Large intestine (tissue), 3 donors: Measurements from ENCODE around the gene AQP7. TPM values are rescaled to one million over a fixed set of nuclear protein-coding genes. Genes with fewer than 3 reads are reported as not detected.

Experiments used
- DNase-seq, 2 donors: peaks; one replicate each; pipeline versions ENCODE4 v3.0.0 to v3.0.0-alpha.2; 2013
- H3K27ac ChIP-seq: one replicate; pipeline ENCODE4 v1.5.1; 2013; ENCODE audit warnings: low read length
- H3K27me3 ChIP-seq: 2 replicates; pipeline ENCODE4 v1.6.1; 2013; ENCODE audit warnings: low read length; ENCODE audit not compliant: control insufficient read depth, insufficient read depth
- H3K36me3 ChIP-seq: 2 replicates; pipeline ENCODE4 v1.6.1; 2013; ENCODE audit warnings: low read length; ENCODE audit not compliant: control insufficient read depth, insufficient read depth
- H3K4me1 ChIP-seq: one replicate; pipeline ENCODE4 v1.6.1; 2013; ENCODE audit warnings: low read length; ENCODE audit not compliant: control insufficient read depth, insufficient read depth
- H3K4me3 ChIP-seq: one replicate; pipeline ENCODE4 v1.5.1; 2013; ENCODE audit warnings: low read length
- H3K9me3 ChIP-seq: one replicate; pipeline ENCODE4 v1.6.1; 2013; ENCODE audit warnings: mild to moderate bottlenecking, low read depth, low read length, moderate library complexity; ENCODE audit not compliant: control insufficient read depth
- WGBS: methylation state at CpG from one replicate; pipeline ENCODE4 v1.1.5; 2013; ENCODE audit warnings: low lambda C conversion rate; ENCODE audit not compliant: insufficient coverage; 5-methylcytosine and 5-hydroxymethylcytosine counted together
- polyA plus RNA-seq: library from polyadenylated mRNA; unstranded; fragments of 120-200 nt; gene quantifications from one replicate; pipeline ENCODE4 v1.2.1, GENCODE V29; 2013

Gene AQP7
- polyA plus RNA-seq, 1 donor = 40.9 TPM

DNA sequence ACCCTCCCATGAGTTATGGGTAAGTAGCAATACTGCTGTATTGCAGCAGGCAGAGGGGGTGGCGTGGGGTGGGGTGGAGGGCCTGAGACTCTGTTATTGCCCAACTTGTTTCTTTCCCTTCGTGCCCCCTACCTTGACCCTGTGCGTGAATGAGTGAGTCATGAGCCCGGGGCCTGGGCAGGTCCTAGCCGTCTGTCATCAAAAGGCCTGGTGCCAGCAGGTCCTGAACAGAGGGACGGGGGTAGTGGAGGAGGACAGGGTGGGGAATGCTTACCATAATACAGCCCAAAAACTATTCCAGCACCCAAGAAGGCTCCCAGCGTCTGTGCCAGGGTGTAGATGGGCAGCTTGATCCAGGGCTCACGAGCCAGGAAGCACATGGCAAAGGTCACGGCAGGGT lies 40.7 kb upstream of the AQP7 start:
- no CpG with 5 or more reads among the region's 9 CpGs for WGBS
- Histone ChIP-seq H3K4me3 (no peak overlapping the region), H3K9me3 (no peaks in the 10 kb centered on the region), H3K27ac (peak overlapping the region; percentile 95), H3K36me3 (peaks cover 28% of the 10 kb centered on the region), H3K4me1 (peaks cover 64% of the 10 kb centered on the region), H3K27me3 (no peaks in the 10 kb centered on the region)
- DNase-seq = peak; percentile 60 to 63

DNA sequence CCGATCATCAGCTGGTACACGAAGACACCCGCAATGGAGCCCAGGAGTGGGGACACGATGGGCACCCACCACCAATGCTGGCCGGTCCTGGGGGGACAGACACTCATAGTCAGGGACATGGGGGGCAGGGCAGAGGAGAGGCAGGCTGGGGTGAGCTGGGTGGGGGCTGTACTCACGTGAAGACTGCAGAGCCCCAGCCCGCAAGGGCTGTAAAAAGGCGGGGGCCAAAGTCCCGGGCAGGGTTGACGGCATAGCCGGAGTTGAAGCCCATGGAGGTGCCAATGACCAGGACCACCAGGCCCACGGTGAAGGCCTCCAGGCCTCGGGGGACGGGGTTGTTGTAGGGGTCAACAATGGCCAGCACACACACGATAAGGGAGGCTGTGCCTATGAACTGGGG lies 39.8 kb upstream of the AQP7 start:
- peak in 1 of 2 donors; percentile 14 for DNase-seq
- Histone ChIP-seq H3K9me3 (no peaks in the 10 kb centered on the region), H3K27ac (peak overlapping the region; percentile 95), H3K27me3 (no peaks in the 10 kb centered on the region), H3K36me3 (peaks cover 28% of the 10 kb centered on the region), H3K4me1 (peaks cover 61% of the 10 kb centered on the region), H3K4me3 (no peak overlapping the region)
- no CpG with 5 or more reads among the region's 15 CpGs for WGBS

DNA sequence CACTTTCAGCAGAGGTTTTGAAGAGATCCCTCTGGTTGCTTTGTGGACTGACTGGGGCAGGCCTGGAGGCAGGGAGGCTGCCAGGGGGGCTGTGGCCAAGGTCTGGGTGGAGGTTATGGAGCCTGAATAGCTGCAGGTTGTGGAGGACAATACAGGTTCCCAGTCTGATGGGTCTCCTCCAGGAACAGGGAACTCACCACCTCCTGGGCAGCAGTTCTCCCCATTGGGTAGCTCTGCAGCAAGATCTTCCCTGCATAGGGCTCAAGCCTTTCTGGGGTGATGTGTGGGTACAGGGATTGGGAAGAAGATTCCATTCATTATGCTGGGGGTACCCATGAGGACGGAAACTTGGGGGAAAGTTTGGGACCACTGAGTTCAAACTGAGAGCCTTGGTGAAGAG lies 38.2 kb upstream of the AQP7 start:
- whole genome bisulfite sequencing = no CpG with 5 or more reads among the region's 1 CpG
- Histone ChIP-seq H3K27me3 (no peaks in the 10 kb centered on the region), H3K9me3 (no peaks in the 10 kb centered on the region), H3K27ac (no peak overlapping the region), H3K4me3 (no peak overlapping the region), H3K36me3 (peaks cover 28% of the 10 kb centered on the region), H3K4me1 (peaks cover 60% of the 10 kb centered on the region)
- no peak for DNase-seq

DNA sequence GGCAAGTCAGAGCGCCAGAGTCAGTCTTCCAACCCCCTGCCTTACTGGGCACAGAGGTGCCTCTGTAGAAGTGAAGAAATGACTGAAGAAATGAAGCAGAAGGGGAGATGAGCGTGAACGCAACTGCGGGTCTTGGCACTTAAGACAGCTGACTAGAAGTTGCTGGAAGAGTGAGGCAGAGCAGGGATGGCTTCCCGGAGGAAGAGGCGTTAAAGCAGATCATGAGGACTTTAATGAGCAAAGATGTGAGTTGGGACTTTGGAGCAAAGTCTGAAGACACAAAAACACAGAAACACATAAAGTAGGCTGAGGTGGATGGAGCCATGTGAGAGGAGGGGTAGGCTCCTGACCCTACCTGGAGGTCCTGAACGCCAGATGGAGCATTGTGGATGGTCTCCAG lies 37.8 kb upstream of the AQP7 start:
- Histone ChIP-seq H3K27me3 (no peaks in the 10 kb centered on the region), H3K36me3 (peaks cover 28% of the 10 kb centered on the region), H3K4me1 (peaks cover 62% of the 10 kb centered on the region), H3K27ac (no peak overlapping the region), H3K9me3 (no peaks in the 10 kb centered on the region), H3K4me3 (no peak overlapping the region)
- no peak for DNase-seq
- no CpG with 5 or more reads among the region's 7 CpGs for WGBS

DNA sequence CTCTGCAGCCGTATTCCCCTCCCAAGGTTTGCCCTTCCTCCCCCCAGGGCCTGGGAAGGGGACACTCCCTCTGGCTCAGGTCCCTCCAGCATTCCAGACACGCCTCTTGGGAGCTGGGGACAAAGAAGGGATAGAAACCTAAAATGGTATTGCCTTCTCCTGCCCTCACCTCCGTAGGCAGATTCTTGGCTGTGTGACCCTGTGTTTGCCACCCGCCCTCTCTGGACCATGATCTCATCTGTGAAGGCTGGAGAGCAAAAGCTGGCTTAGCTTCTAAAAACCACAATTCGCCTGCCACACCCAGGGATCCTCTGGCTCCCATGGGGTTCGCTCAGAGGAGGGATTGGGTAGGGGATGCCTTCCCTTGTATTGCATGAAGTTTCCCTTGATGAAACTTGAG lies 37.4 kb upstream of the AQP7 start:
- peaks cover 28% of the 10 kb centered on the region for H3K36me3 ChIP-seq
- H3K27me3 ChIP-seq = no peaks in the 10 kb centered on the region
- H3K4me3 ChIP-seq = no peak overlapping the region
- H3K4me1 ChIP-seq = peaks cover 64% of the 10 kb centered on the region
- no CpG with 5 or more reads among the region's 6 CpGs for WGBS
- H3K9me3 ChIP-seq = no peaks in the 10 kb centered on the region
- peak overlapping the region; percentile 9 for H3K27ac ChIP-seq
- no peak for DNase-seq

DNA sequence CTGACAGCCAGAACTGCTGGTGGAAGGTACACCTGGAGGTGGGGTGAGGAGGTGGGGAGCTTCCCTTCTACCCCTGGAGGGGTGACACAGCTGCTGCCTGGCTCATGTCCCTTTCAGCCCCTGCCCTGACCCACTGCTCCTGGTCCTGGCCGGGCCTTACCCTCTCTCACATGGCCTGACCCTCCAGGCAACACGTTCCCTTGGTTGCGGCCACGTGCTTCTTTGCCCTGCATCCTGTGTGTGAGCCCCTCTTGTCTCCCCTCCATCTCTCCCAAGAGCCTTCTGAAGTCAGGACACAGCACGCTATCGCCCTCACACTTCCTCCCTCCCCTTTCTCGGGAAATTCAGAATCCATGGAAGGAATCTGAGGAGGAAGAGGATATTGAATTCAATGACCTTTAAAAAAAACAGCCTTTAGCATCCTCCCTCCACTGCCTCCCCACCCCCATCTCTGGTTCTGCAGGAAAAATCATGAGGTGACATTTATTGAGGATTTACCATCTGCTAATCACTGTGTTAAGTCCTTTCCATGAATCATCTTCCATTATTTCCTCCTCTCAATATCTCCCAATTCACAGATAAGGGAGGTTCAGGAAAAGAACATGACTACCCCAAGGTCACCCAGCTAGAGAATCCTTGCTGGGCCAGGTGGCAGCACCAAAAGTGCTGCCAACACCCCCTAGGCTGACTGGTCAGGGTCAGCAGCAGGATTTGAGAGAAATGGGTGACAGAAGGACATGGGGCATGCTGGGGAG lies 36.7 kb upstream of the AQP7 start:
- DNase-seq = peak in 1 of 2 donors; percentile 20
- H3K27me3 ChIP-seq = no peaks in the 10 kb centered on the region
- peaks cover 64% of the 10 kb centered on the region for H3K4me1 ChIP-seq
- peaks cover 28% of the 10 kb centered on the region for H3K36me3 ChIP-seq
- no peaks in the 10 kb centered on the region for H3K9me3 ChIP-seq
- peak overlapping the region; percentile 9 for H3K27ac ChIP-seq
- no peak overlapping the region for H3K4me3 ChIP-seq
- WGBS = no CpG with 5 or more reads among the region's 7 CpGs

DNA sequence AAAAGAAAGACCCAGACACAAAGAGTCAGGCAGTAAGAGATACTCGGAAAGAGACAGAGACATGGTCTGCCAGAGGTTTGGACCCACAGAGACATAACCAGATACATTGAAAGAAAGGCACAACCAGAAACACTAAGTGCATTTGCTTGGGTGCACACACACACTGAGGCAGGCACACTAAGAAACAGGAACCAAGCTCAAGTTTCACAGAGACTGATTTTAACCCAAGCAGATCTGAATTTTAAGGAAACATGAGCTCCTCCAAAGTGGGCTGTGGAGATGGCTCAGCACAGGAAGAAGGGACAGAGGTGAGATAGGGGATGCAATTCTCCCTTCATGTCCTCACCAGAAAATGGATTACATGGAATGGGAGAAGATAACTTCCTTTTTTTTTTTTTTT lies 35.5 kb upstream of the AQP7 start:
- H3K4me1 ChIP-seq = peaks cover 57% of the 10 kb centered on the region
- H3K36me3 ChIP-seq = peaks cover 20% of the 10 kb centered on the region
- no peak for DNase-seq
- H3K9me3 ChIP-seq = no peaks in the 10 kb centered on the region
- H3K4me3 ChIP-seq = no peak overlapping the region
- H3K27ac ChIP-seq = no peak overlapping the region
- WGBS = no CpG with 5 or more reads among the region's 1 CpG
- no peaks in the 10 kb centered on the region for H3K27me3 ChIP-seq

DNA sequence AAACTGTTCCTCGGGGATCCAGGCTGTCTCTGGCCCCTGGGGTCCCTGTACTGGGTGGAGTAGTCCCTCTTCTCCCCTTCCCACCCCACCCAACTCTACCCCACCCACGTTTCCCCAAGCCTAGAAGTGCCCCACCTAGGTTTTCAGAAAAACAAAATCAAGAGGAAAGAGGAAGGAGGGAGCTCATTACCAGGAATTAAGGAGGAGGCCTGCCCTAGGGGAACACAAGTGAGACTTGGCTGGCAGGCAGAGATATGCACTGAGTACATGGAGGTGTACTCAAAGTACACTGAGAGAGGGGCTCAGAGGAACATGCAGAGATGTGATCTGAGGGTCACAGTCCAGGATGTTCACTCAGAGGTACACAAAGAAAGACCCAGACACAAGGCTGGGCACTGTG lies 34.8 kb upstream of the AQP7 start:
- Histone ChIP-seq H3K4me1 (peaks cover 50% of the 10 kb centered on the region), H3K27me3 (no peaks in the 10 kb centered on the region), H3K4me3 (no peak overlapping the region), H3K36me3 (peaks cover 13% of the 10 kb centered on the region), H3K27ac (no peak overlapping the region), H3K9me3 (no peaks in the 10 kb centered on the region)
- DNase-seq = peak in 1 of 2 donors; percentile 20
- no CpG with 5 or more reads among the region's 2 CpGs for WGBS

DNA sequence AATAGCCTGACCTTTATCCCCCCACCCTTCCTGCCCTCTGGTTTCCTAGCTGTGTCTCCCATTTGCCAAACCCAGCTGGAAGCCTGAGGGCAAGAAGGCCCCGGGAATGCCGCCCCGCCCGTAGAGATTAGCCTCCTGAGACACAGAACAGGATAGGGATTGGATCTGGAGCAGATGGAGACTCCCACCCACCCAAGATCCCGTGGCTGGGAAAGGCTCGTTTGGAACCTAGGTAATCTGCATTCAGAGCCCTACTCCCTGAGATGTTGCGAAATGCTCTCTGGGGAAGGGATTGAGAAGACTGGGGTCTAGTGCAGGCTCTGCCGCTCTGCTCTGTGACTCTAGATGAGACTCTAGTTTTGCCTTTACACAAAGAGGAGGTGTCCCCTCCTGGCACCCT lies 34.1 kb upstream of the AQP7 start:
- H3K36me3 ChIP-seq = peaks cover 5% of the 10 kb centered on the region
- H3K9me3 ChIP-seq = no peaks in the 10 kb centered on the region
- no peak overlapping the region for H3K27ac ChIP-seq
- no peaks in the 10 kb centered on the region for H3K27me3 ChIP-seq
- H3K4me3 ChIP-seq = no peak overlapping the region
- H3K4me1 ChIP-seq = peaks cover 43% of the 10 kb centered on the region
- WGBS = no CpG with 5 or more reads among the region's 8 CpGs
- DNase-seq = peak in 1 of 2 donors; percentile 56

DNA sequence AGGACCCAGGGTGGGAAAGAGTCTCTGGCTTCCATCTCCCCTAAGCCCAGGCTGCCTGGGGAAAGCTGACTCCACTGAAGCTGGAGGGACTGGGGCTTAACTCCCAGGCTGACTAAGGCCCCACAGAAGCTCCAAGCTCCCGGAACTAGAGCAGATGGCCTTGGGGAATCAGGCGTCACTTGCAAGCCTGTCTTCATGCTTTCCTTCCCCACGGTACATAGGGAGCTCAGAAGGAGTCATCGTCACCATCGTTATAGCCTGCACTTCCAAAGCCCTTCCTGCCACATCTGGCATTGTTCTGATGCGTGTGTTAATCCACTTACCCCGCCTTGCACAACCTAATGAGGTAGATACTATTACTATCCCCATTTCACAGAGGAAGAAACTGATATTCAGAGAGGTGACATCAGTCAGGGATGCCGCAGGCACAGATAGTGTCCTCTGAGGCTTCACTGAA lies 33.5 kb upstream of the AQP7 start:
- peak in 1 of 2 donors; percentile 13 for DNase-seq
- Histone ChIP-seq H3K27me3 (no peaks in the 10 kb centered on the region), H3K9me3 (no peaks in the 10 kb centered on the region), H3K4me3 (no peak overlapping the region), H3K36me3 (peaks cover 2% of the 10 kb centered on the region), H3K27ac (no peak overlapping the region), H3K4me1 (peaks cover 43% of the 10 kb centered on the region)
- 73% methylated on average over 3 of the region's 8 CpGs for WGBS
